Central memory CD8-positive, alpha-beta T cell (primary cell): Measurements from ENCODE around the gene TGM1.
"Not testable (repeated sequence)": the region's sequence is repeated elsewhere in the genome, so short reads cannot be mapped to it uniquely, and the experiment has no call there.

Source experiments
- ATAC-seq: fragments of 150-1000 bp; cut with Tn5 transposase; replicated peaks from 2 replicates; pipeline ENCODE4 v1.10.0; 2022; ENCODE audit warnings: mild to moderate bottlenecking, moderate FRiP score, moderate number of reproducible peaks; ENCODE audit not compliant: poor library complexity, severe bottlenecking; ENCODE audit errors: extremely low read depth
- DNase-seq, 2 donors: peaks; one replicate each; pipeline ENCODE4 v3.0.0; 2021; ENCODE audit warnings: low spot score in 2 of 2
- H3K27ac Mint-ChIP-seq: one replicate; pipeline ENCODE4 v1.8.0; 2022; ENCODE audit warnings: low read depth, mild to moderate bottlenecking, moderate library complexity, mixed read lengths
- H3K27me3 Mint-ChIP-seq: one replicate; pipeline ENCODE4 v1.8.0; 2022; ENCODE audit warnings: mixed read lengths
- H3K36me3 Mint-ChIP-seq: one replicate; pipeline ENCODE4 v1.8.0; 2022; ENCODE audit warnings: mild to moderate bottlenecking, moderate library complexity, mixed read lengths; ENCODE audit not compliant: insufficient read depth
- H3K4me1 Mint-ChIP-seq: one replicate; pipeline ENCODE4 v1.8.0; 2022; ENCODE audit warnings: mixed read lengths
- H3K4me3 Mint-ChIP-seq: one replicate; pipeline ENCODE4 v1.8.0; 2022; ENCODE audit warnings: mild to moderate bottlenecking, moderate library complexity, mixed read lengths
- H3K9me3 Mint-ChIP-seq: one replicate; pipeline ENCODE4 v1.8.0; 2022; ENCODE audit warnings: mixed read lengths

The TGM1 gene

DNA sequence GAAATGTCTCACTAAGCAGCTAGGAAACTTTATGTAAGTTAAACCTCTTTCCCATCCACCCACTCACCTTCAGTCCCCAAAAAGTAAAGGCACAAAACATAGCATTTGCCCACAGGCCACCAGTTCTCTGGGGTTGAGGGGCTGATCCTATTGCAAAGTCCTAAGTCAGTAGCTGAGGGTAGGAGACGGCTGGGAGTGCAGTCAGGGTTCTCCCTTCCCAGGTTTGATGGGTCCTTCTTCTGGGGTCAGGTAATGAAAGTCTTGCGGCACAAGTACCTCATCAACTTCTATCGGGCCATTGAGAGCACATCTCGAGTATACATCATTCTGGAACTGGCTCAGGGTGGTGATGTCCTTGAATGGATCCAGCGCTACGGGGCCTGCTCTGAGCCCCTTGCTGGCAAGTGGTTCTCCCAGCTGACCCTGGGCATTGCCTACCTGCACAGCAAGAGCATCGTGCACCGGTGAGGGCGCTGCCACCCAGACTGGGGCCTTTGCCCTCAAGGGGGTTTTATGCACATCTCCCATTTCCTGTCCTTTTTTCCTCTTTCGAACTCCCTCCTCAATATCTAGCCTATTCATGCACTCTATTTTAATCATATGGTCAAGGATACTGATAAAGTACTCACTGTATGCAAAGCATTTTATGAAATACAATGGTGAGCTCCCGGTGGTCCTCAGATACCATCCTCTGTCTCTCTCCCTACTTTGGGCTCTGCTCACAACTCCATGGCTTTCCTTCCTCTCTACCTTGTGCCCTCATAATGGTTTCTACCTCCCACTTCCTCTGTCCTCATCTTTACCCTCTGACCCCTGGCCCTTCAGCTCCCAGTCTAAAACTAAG lies 56.5 kb downstream of the TGM1 start:
- ATAC-seq = no peak
- H3K9me3 Mint-ChIP-seq = no peaks in the 10 kb centered on the region
- H3K27me3 Mint-ChIP-seq = no peaks in the 10 kb centered on the region
- H3K4me1 Mint-ChIP-seq = peaks cover 42% of the 10 kb centered on the region
- peak overlapping the region; percentile 48 for H3K4me3 Mint-ChIP-seq
- H3K36me3 Mint-ChIP-seq = peaks cover 33% of the 10 kb centered on the region
- H3K27ac Mint-ChIP-seq = peak overlapping the region; percentile 99
- DNase-seq = no peak

DNA sequence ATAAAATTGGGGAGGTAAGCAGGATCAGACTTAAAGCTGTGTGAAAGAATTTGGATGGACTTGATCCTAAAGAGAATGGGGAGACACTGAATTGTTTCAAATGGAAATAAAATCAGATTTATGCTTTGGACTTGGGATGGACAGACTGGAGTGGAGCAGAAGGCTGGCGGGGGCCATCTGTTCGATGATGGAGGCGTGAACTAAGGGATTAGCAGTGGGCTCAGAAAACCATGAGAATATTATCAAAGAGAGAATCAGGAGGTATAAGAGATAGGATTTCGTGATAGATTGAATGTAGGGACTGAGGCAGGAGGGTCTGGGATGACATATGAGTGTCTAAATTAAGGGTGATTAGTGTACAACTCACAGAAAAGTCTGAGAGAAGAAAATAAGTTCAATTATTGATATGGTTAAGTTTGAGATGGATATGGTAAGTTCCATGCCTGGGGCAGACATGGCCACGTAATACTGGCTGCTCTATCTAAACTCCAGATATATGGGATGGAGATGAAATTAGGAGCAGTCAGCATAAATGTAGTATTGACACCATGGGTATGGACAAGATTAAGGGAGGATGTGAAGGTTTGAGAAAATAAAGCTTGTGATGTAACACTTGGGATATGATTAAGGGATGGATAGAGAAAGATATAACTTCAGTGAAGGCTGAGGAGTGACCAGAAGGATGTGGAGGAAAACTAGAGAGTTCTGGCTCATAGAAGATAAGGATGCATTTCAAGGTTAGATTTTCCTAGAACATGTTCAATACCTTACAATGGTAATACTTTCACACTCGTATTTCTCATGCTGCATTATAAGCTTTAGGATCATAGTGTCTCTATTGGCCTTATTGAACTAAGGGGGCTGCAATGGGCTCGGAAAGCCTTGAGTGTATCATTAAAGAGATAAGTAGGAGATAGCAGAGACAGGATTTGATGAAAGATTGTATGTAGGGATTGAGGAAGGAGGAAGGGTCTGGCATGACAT lies 58.5 kb downstream of the TGM1 start:
- Mint-ChIP-seq H3K27ac (peak overlapping the region; percentile 16), H3K9me3 (no peaks in the 10 kb centered on the region), H3K36me3 (peaks cover 32% of the 10 kb centered on the region), H3K4me3 (no peak overlapping the region), H3K4me1 (peaks cover 34% of the 10 kb centered on the region), H3K27me3 (no peaks in the 10 kb centered on the region)
- ATAC-seq (no peak), DNase-seq (no peak)

DNA sequence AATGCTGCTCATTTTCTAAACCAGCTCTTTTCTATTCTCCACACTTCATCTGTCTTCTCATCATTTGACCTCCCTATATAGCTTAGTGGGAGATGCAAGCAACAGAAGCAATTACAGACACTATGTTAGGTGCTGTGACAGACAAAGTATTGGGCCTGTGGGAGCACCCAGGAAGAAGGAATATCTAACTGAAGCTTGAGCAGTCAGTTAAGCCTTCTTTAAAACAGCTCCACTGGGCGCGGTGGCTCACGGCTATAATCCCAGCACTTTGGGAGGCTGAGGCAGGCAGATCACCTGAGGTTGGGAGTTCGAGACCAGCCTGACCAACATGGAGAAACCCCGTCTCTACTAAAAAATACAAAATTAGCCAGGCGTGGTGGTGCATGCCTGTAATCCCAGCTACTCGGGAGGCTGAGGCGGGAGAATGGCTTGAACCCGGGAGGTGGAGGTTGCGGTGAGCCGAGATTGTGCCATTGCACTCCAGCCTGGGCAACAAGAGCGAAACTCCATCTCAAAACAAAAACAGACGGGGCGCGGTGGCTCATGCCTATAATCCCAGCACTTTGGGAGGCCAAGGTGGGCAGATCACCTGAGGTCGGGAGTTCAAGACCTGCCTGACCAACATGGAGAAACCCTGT lies 59.6 kb downstream of the TGM1 start:
- not testable (repeated sequence) for DNase-seq, H3K9me3 Mint-ChIP-seq, H3K4me3 Mint-ChIP-seq, H3K27me3 Mint-ChIP-seq, ATAC-seq
- Mint-ChIP-seq H3K36me3 (peaks cover 34% of the 10 kb centered on the region), H3K27ac (peak overlapping the region; percentile 33), H3K4me1 (peaks cover 45% of the 10 kb centered on the region)

DNA sequence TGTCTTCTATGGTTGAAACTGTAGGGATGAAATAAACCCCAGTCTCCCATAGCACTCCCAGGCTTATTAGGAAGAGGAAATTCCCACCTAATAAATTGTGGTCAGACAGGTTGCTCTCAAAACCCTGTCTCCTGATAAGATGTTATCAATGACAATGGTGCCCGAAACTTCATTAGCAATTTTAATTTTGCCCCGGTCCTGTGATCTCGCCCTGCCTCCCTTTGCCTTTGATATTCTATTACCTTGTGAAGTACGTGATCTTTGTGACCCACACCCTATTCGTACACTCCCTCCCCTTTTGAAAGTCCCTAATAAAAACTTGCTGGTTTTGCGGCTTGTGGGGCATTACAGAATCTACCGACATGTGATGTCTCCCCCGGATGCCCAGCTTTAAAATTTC lies 60.4 kb downstream of the TGM1 start:
- H3K36me3 Mint-ChIP-seq = peaks cover 32% of the 10 kb centered on the region
- not testable (repeated sequence) for DNase-seq, H3K4me3 Mint-ChIP-seq, H3K9me3 Mint-ChIP-seq, H3K27me3 Mint-ChIP-seq, ATAC-seq
- H3K4me1 Mint-ChIP-seq = peaks cover 41% of the 10 kb centered on the region
- H3K27ac Mint-ChIP-seq = peak overlapping the region; percentile 33
